B cell (primary cell): ENCODE measurements around the gene SZT2.

Experiments used
- CTCF ChIP-seq: fragments of 200-600 bp; IDR thresholded peaks from one replicate; pipeline ENCODE4 v1.8.0; 2022; ENCODE audit warnings: antibody characterized with exemption, mild to moderate bottlenecking
- EZH2 ChIP-seq: IDR thresholded peaks from 2 replicates; pipeline ENCODE4 v1.6.1; 2012; ENCODE audit warnings: borderline replicate concordance, low read depth, mild to moderate bottlenecking, moderate library complexity, low read length; ENCODE audit not compliant: insufficient read depth, poor library complexity, severe bottlenecking

- TF ChIP-seq CTCF, result no peak
- TF ChIP-seq EZH2, result no peak
Observed at GRCh38 chr1:43438953-43439581, 49.4 kb downstream of the SZT2 start.
